ENCODE results near the gene ADAM12.

Gene ADAM12

DNA sequence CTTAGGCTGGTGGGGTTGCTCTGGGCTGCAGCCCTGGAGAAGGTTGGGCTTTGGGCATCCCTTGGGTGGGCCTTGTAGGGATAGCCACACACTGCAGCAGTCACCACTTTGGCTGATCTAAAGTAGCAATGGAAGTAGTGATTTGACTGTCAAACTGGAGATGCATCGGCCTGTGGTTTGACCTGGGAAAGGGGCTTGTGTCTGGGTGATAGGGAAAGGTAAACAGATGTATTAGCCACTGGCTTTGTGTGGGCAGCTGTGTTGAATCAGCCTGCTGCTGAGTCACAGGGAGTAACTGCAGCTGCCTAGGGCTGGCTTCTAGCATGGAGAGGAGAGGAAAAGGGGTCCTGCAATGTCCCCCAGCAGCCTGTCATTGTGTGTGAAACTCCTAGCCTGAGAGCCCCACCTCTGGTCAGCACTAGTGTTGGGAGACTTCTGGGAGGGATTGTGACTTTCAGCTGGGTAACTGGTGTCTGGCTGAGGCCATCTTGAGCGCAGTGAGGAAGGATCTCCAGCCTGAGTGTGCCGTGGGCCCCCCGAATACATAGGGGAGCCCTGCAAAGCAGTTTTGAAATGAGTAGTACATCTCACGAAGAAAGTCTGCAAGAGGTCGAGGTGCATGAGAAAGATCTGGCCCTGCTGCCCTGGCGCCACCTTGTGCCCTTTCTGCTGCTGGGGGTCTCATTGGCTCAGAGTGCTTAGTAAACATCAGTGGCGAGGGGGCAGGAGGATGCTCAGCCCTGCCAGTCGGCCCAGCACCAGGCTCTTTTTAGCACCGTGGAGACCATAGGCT is 374.6 kb downstream of the ADAM12 start:
- Histone ChIP-seq H3K4me2 (ENCODE audit: low read depth, low read length) (no peak overlapping the region), H3K27ac (ENCODE audit: low read length) (no peak overlapping the region), H3K9me3 (replicated peaks; ENCODE audit: insufficient read depth, low read length) (no peaks in the 10 kb centered on the region), H3F3A (ENCODE audit: insufficient read depth, low read length) (no peaks in the 10 kb centered on the region), H2AFZ (ENCODE audit: low read length) (no peak overlapping the region), H4K20me1 (ENCODE audit: insufficient read depth, low read length) (no peaks in the 10 kb centered on the region), H3K36me3 (replicated peaks; ENCODE audit: insufficient read depth, low read length) (no peaks in the 10 kb centered on the region), H3K4me1 (ENCODE audit: low read length) (no peaks in the 10 kb centered on the region), H3K79me2 (ENCODE audit: low read length) (no peaks in the 10 kb centered on the region), H3K9me2 (replicated peaks; ENCODE audit: insufficient read depth, low read length) (no peaks in the 10 kb centered on the region), H3K9ac (ENCODE audit: low read length) (no peak overlapping the region), H3K4me3 (ENCODE audit: low read length) (no peak overlapping the region), H3K27me3 (replicated peaks; ENCODE audit: insufficient read depth, low read length) (no peaks in the 10 kb centered on the region)
- TF ChIP-seq EZH2 (optimal IDR thresholded peaks at IDR 0.05; ENCODE audit: low read depth, low read length) = no peak
- TF ChIP-seq, protein P1, sequence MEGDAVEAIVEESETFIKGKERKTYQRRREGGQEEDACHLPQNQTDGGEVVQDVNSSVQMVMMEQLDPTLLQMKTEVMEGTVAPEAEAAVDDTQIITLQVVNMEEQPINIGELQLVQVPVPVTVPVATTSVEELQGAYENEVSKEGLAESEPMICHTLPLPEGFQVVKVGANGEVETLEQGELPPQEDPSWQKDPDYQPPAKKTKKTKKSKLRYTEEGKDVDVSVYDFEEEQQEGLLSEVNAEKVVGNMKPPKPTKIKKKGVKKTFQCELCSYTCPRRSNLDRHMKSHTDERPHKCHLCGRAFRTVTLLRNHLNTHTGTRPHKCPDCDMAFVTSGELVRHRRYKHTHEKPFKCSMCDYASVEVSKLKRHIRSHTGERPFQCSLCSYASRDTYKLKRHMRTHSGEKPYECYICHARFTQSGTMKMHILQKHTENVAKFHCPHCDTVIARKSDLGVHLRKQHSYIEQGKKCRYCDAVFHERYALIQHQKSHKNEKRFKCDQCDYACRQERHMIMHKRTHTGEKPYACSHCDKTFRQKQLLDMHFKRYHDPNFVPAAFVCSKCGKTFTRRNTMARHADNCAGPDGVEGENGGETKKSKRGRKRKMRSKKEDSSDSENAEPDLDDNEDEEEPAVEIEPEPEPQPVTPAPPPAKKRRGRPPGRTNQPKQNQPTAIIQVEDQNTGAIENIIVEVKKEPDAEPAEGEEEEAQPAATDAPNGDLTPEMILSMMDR (IDR thresholded peaks at IDR 0.05; ENCODE audit: low read length) = no peak
- TF ChIP-seq EZH2phosphoT487 (IDR thresholded peaks at IDR 0.05; ENCODE audit: low read length) = no peak
- DNase-seq = no peak

DNA sequence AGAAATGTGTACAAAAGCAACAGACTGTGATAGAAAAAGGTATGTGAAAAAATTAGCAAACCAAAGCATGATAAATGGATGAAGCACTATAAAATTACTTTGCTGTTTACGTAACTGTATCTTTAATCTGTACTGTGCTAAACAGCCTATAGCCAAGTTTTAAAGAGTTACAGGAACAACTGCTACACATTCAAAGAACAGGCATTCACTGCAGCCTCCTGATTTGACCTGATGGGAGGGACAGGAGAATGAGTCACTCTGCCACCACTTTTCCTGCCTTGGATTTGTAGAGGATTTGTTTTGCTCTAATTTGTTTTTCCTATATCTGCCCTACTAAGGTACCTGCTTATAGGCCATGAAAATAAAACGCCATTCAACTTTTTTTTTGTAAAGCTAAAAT is 375.8 kb downstream of the ADAM12 start:
- Histone ChIP-seq H2AFZ (ENCODE audit: low read length) (no peak overlapping the region), H3K4me3 (ENCODE audit: low read length) (no peak overlapping the region), H3K79me2 (ENCODE audit: low read length) (no peaks in the 10 kb centered on the region), H3K4me1 (ENCODE audit: low read length) (no peaks in the 10 kb centered on the region), H4K20me1 (ENCODE audit: insufficient read depth, low read length) (no peaks in the 10 kb centered on the region), H3K27ac (ENCODE audit: low read length) (no peak overlapping the region), H3K9ac (ENCODE audit: low read length) (no peak overlapping the region), H3K4me2 (ENCODE audit: low read depth, low read length) (no peak overlapping the region), H3K9me3 (replicated peaks; ENCODE audit: insufficient read depth, low read length) (no peaks in the 10 kb centered on the region), H3F3A (ENCODE audit: insufficient read depth, low read length) (no peaks in the 10 kb centered on the region), H3K9me2 (replicated peaks; ENCODE audit: insufficient read depth, low read length) (no peaks in the 10 kb centered on the region), H3K27me3 (replicated peaks; ENCODE audit: insufficient read depth, low read length) (no peaks in the 10 kb centered on the region), H3K36me3 (replicated peaks; ENCODE audit: insufficient read depth, low read length) (no peaks in the 10 kb centered on the region)
- no peak for DNase-seq
- TF ChIP-seq EZH2phosphoT487 (IDR thresholded peaks at IDR 0.05; ENCODE audit: low read length) (no peak), EZH2 (optimal IDR thresholded peaks at IDR 0.05; ENCODE audit: low read depth, low read length) (no peak)
- TF ChIP-seq, protein P1 (IDR thresholded peaks at IDR 0.05; ENCODE audit: low read length) = no peak

DNA sequence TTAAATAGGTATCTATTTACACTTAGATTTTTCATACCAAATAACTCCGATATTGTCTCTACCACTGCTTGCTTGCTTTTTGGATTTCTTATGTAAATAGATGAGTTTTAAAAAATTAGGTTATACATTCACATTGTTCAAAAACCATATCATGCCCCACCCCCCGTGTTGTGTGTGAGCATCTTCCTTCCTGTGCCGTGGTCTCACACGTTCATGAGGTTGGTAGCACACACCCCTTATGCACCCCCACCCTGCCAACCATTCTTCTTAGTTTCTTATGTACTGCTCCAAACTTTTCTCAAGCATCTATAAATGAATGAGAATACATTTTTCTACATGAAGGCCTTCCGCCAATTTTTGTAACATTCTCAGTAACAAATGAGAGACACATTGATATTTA is 376.3 kb downstream of the ADAM12 start:
- Histone ChIP-seq H3K4me1 (ENCODE audit: low read length) (no peaks in the 10 kb centered on the region), H3K9me3 (replicated peaks; ENCODE audit: insufficient read depth, low read length) (no peaks in the 10 kb centered on the region), H3K9me2 (replicated peaks; ENCODE audit: insufficient read depth, low read length) (no peaks in the 10 kb centered on the region), H3K9ac (ENCODE audit: low read length) (no peak overlapping the region), H3K27ac (ENCODE audit: low read length) (no peak overlapping the region), H3K79me2 (ENCODE audit: low read length) (no peaks in the 10 kb centered on the region), H3K4me2 (ENCODE audit: low read depth, low read length) (no peak overlapping the region), H4K20me1 (ENCODE audit: insufficient read depth, low read length) (no peaks in the 10 kb centered on the region), H2AFZ (ENCODE audit: low read length) (no peak overlapping the region), H3F3A (ENCODE audit: insufficient read depth, low read length) (no peaks in the 10 kb centered on the region), H3K36me3 (replicated peaks; ENCODE audit: insufficient read depth, low read length) (no peaks in the 10 kb centered on the region), H3K27me3 (replicated peaks; ENCODE audit: insufficient read depth, low read length) (no peaks in the 10 kb centered on the region), H3K4me3 (ENCODE audit: low read length) (no peak overlapping the region)
- no peak for DNase-seq
- TF ChIP-seq EZH2 (optimal IDR thresholded peaks at IDR 0.05; ENCODE audit: low read depth, low read length) (no peak), EZH2phosphoT487 (IDR thresholded peaks at IDR 0.05; ENCODE audit: low read length) (no peak)
- TF ChIP-seq, protein P1 (IDR thresholded peaks at IDR 0.05; ENCODE audit: low read length) = no peak
